Endothelial cell (in vitro differentiated cells): ENCODE measurements around the gene FDX1. TPM values are rescaled to one million over a fixed set of nuclear protein-coding genes. Genes with fewer than 3 reads are reported as not detected.
A peak's percentile ranks its signal among the peaks of the same experiment; 100 is the strongest.

ENCODE experiments used
- DNase-seq: peaks from one replicate; pipeline ENCODE4 v3.0.0; 2021; ENCODE audit warnings: low spot score
- H3K27ac Mint-ChIP-seq: one replicate; pipeline ENCODE4 v1.8.0; 2021; ENCODE audit warnings: mixed read lengths, inconsistent platforms; ENCODE audit not compliant: unreplicated experiment
- H3K27me3 Mint-ChIP-seq: one replicate; pipeline ENCODE4 v1.8.0; 2021; ENCODE audit warnings: mild to moderate bottlenecking, moderate library complexity, mixed read lengths, inconsistent platforms; ENCODE audit not compliant: unreplicated experiment
- H3K36me3 Mint-ChIP-seq: one replicate; pipeline ENCODE4 v1.8.0; 2021; ENCODE audit warnings: mild to moderate bottlenecking, low read depth, mixed read lengths, inconsistent platforms; ENCODE audit not compliant: unreplicated experiment
- H3K4me1 Mint-ChIP-seq: one replicate; pipeline ENCODE4 v1.8.0; 2021; ENCODE audit warnings: mild to moderate bottlenecking, mixed read lengths, inconsistent platforms; ENCODE audit not compliant: unreplicated experiment
- H3K4me3 Mint-ChIP-seq: one replicate; pipeline ENCODE4 v1.8.0; 2021; ENCODE audit warnings: mild to moderate bottlenecking, mixed read lengths, inconsistent platforms; ENCODE audit not compliant: unreplicated experiment
- H3K9me3 Mint-ChIP-seq: one replicate; pipeline ENCODE4 v1.8.0; 2021; ENCODE audit warnings: mixed read lengths, inconsistent platforms; ENCODE audit not compliant: unreplicated experiment
- total RNA-seq: library from RNA; stranded (reverse); fragmentation: NEBNext Ultra II Directional; extraction: Animal tissue kit (Norgen Biotek cat#: 25700); gene quantifications from one replicate; pipeline ENCODE4 v1.2.1, GENCODE V29; 2021; ENCODE audit not compliant: unreplicated experiment
- TF ChIP-seq, protein P1 (sequence below): fragments of 200-600 bp; sonication (generic); IDR thresholded peaks from one replicate; pipeline ENCODE4 v1.5.0; 2021; ENCODE audit warnings: antibody characterized with exemption; ENCODE audit not compliant: unreplicated experiment

The FDX1 gene
- total RNA-seq, 1 donor from 2014 or later = 14.3 TPM

DNA sequence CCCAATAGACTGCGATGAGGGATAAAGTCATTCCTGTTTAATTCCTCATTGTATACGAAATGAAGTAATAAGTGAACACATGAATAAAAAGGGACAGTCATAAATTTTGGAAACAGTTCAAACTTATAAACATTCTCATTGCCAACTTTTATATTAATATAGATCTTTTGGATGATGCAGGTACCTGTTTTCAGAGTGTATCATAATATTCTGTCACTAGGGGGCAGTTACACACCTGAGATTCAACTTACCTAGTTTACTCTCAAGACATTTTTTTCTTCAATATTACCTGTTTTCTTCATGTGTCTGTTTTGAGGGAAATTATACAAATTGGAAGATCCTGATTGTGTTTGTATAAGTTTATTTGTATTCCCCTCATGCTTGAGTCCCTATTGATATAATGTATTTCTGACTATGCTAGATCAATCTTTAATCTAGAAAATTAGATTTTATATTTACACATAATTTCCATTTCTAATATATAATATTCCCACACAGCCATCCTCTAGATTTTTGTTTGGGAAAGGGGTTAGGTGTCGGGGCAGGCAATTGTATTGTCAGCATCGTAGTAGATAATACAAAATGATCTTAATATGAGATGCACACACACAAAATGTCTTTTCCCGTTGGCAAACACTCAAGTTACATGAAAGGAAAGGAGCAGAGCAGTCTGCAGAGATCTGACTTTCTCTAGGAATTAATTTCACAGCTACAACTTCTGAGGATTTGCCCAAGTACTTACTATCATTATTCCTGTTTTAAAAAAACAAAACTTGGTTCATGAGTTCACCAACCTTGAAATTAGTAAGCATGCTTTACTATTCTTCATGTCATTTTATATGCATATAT, 18.4 kb downstream of the FDX1 start:
- DNase-seq = no peak

DNA sequence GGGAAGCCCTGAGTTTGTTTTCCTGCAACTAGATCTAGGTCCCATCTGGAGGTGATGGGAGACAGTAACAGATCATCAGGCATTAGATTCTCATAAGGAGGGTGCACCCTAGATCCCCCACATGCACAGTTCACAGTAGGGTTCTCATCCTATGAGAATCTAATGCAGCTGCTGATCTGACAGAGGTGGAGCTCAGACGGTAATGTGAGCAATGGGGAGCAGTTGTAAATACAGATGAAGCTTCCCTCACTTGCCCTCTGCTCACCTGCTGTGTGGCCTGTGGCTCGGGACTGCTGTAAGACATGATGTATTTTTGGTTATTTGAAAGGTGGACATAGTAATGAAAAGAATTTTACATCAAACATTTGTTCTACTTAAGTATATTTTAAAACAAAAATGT, 20.5 kb downstream of the FDX1 start:
- no peaks in the 10 kb centered on the region for H3K9me3 Mint-ChIP-seq
- TF ChIP-seq, protein P1, sequence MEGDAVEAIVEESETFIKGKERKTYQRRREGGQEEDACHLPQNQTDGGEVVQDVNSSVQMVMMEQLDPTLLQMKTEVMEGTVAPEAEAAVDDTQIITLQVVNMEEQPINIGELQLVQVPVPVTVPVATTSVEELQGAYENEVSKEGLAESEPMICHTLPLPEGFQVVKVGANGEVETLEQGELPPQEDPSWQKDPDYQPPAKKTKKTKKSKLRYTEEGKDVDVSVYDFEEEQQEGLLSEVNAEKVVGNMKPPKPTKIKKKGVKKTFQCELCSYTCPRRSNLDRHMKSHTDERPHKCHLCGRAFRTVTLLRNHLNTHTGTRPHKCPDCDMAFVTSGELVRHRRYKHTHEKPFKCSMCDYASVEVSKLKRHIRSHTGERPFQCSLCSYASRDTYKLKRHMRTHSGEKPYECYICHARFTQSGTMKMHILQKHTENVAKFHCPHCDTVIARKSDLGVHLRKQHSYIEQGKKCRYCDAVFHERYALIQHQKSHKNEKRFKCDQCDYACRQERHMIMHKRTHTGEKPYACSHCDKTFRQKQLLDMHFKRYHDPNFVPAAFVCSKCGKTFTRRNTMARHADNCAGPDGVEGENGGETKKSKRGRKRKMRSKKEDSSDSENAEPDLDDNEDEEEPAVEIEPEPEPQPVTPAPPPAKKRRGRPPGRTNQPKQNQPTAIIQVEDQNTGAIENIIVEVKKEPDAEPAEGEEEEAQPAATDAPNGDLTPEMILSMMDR = no peak
- no peak overlapping the region for H3K27ac Mint-ChIP-seq
- no peak overlapping the region for H3K4me3 Mint-ChIP-seq
- H3K36me3 Mint-ChIP-seq = no peaks in the 10 kb centered on the region
- no peak for DNase-seq
- peaks cover 3% of the 10 kb centered on the region for H3K27me3 Mint-ChIP-seq
- peaks cover 5% of the 10 kb centered on the region for H3K4me1 Mint-ChIP-seq

More for the DNA sequence above, 18.4 kb downstream of the FDX1 start:
- Mint-ChIP-seq H3K9me3 (no peaks in the 10 kb centered on the region), H3K27ac (peak overlapping the region; percentile 4), H3K36me3 (no peaks in the 10 kb centered on the region), H3K4me1 (peaks cover 5% of the 10 kb centered on the region), H3K27me3 (peaks cover 5% of the 10 kb centered on the region), H3K4me3 (no peak overlapping the region)
- TF ChIP-seq, protein P1 = peak; percentile 71

DNA sequence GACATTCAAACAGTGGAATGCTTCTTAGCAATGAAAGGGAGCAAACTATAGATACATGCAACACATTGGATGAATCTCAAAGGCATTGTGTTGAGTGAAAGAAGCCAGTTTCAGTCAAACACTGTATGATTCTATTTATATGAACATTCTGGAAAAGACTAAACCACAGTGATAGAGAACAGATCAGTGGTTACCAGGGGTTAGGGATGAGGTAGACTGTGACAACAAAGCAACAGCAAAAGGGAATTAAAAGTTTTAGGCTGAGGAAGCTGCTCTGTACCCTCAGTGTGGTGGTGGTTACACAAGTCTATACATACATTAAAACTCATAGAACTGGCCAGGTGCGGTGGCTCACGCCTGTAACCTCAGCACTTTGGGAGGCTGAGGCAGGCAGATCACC, 23.0 kb downstream of the FDX1 start:
- no peak overlapping the region for H3K27ac Mint-ChIP-seq
- peaks cover 1% of the 10 kb centered on the region for H3K4me1 Mint-ChIP-seq
- no peak for DNase-seq
- no peaks in the 10 kb centered on the region for H3K36me3 Mint-ChIP-seq
- TF ChIP-seq, protein P1 = no peak
- no peak overlapping the region for H3K4me3 Mint-ChIP-seq
- H3K27me3 Mint-ChIP-seq = no peaks in the 10 kb centered on the region
- no peaks in the 10 kb centered on the region for H3K9me3 Mint-ChIP-seq

DNA sequence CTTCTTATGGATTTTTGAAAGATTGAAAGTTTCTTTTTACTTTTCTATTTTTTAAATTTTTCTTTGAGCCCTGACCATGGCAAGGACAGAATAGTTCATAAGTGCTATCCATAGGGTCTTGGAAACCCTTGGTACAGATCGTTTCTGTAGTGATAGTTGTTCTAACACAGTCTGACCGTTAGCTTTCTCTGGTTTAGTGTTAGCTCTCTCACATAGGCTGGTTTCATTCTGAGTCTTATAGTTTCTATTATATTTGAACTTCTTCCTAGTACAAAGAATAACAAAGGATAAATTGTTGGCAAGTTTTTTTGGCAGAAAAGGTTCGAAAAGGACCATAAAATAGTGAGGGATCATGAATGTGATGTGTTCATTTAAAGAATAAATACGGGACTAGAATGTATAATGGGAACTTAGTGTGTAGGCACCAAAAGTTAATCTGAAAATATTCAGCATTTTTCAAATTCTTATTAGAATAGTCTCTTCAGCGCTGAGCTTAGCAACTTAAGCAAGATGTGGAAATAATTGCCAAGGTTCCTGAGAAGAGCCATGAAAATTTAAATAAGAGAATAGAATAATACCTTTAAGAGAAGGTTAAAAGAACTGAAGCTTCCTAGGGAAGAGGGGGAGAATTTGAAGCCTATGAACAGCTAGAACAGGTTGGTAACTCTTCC, 24.1 kb downstream of the FDX1 start:
- no peak for DNase-seq
- TF ChIP-seq, protein P1 = no peak
- Mint-ChIP-seq H3K27me3 (no peaks in the 10 kb centered on the region), H3K9me3 (no peaks in the 10 kb centered on the region), H3K27ac (no peak overlapping the region), H3K4me1 (no peaks in the 10 kb centered on the region), H3K36me3 (no peaks in the 10 kb centered on the region), H3K4me3 (no peak overlapping the region)

DNA sequence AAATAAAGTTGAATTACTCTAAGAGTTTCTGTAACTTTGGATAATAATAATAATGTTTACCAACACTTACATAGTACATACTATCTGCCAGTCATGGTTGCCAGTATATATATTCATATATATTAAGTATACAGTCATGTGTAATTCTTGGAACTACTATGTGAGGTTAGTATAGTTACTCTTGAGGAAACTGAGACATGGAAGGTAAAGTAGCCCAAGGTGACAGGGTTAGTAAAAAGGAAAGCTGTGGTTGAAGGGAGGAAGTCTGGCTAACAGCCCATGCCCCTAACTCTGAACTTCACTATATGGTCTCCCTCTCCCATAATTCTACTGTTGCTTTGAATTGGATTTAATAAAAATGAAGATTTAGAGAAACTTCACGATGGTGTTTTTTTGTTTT, 24.9 kb downstream of the FDX1 start:
- TF ChIP-seq, protein P1 = no peak
- Mint-ChIP-seq H3K27ac (no peak overlapping the region), H3K4me3 (no peak overlapping the region), H3K4me1 (no peaks in the 10 kb centered on the region), H3K9me3 (no peaks in the 10 kb centered on the region), H3K27me3 (no peaks in the 10 kb centered on the region), H3K36me3 (no peaks in the 10 kb centered on the region)
- DNase-seq = no peak
